GM18519 (cell line): Measurements from ENCODE around the gene EPN1.

Experiments used
- ATAC-seq: cut with Tn5 transposase; IDR thresholded peaks from one replicate; pipeline ENCODE4 v1.9.1; 2021; ENCODE audit warnings: mild to moderate bottlenecking, moderate library complexity; ENCODE audit not compliant: unreplicated experiment, low FRiP score

Gene EPN1

DNA sequence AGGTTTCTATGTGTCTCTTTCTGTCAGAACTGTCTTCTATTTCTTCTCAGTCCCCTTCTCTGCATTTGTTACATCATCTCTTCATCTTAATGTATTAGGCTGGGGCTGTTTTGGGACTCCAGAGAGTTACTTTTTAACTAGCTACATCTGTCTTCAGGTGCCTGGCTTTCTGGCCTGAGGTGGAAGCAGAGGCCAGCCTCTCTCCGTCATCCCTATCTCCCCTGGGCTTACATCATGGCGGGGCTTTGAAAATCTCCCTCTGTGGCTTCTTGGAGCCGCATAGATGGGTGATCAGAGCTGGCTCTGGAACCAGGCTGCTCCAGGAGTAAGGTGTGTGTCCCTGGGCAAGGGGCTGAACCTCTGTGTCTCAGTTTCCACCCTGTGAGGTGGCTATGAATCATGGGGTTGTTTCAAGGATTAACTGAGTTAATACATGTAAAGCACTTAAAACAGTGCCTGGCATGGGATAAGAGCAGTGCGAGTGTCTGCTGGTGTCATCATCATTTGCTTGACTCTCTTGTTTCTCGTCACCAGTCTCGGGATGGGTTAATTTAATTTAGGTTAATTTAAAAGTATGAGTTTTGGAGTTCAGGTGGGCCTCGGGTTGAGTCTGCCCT lies 2.0 kb downstream of the EPN1 start:
- no peak for ATAC-seq

DNA sequence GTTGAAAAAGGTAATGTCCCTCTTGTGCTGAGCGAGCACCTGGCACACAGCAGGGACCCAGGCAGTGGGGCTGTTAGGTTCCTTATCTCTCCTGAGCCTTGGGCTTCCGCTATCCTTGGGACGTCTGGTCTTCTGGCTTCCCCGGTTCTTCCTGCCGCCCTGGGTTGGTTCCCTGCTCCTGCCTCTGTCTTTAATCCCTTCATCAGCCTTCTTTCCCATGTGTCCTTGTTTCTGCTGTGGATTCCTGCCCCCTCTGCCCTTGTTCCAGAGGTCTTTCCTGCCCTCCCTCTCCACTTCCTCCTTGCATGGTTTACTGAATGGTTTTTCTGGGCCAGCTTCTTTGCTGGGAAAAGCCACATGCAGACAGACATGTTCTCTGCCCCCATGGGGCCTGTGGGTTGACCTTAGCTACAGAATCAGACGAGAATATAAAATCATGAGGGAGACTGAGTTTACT lies 2.6 kb downstream of the EPN1 start:
- no peak for ATAC-seq

DNA sequence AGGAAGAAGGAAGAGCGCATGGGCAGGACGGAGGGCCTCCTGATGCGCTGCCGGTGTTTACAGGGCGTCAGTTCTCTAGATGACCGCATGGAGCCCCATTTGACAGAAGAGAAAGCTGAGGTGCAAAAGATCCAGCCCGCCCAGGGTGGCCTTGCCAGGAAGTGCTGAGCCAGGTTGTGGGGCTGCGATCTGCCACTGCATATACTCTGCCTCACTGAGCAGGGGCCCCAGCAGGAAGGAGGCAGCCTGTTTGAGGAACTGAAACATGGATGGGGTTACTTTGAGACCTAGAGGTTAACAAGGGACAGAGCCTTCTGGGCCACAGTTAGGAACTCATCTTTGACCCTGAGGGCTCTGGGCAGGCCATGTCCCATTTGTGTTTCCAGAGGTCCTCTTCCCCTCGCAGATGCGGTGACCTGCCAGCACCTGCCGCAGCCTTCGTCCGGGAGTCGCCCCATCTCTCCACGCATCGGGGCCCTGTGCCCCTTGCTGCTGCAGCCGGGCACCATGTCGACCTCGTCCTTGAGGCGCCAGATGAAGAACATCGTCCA lies 3.2 kb downstream of the EPN1 start:
- peak; percentile 36 for ATAC-seq

DNA sequence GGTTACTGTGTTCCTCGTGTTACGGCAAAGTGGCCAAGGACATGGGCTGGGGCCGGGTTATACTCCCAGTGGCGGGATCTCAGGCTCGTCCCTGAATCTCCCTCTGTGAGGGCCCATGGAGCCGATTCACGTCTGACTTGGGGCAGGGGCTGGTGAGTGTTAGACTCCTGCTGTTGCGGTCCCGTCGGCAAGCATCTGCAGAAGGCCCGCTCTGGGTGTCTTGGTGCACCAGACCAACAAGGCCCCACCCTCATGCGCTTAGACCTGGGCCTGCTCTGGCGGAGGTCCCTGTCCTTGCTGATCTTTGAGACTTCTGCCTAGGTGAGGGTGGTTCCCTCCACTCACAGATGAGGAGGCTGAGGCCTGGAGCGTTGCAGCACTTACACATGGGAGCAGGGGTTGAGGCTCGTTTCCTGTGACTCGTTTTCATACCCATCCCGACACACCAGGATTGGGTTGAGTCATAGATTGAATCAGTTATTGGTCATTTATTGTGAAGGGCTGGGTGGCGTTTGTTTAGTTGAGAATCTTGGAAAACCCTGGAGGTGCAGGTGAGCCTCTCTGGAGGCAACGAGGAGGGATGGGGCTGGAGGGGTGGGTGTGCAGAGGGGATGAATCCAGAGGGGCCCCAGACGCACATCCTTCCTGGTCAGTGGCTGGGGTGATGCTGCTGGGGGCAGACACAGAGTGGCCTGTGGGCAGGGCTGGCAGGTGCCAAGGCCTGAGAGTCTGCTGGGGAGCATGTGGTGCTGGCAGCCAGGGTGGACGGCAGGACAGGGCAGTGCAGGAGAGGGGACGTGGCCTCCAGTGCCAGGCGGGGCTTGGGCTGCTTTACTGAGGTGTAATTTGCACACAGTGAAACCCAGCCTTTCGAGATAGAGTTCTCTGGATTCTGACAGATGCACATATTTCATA lies 4.6 kb downstream of the EPN1 start:
- no peak for ATAC-seq

DNA sequence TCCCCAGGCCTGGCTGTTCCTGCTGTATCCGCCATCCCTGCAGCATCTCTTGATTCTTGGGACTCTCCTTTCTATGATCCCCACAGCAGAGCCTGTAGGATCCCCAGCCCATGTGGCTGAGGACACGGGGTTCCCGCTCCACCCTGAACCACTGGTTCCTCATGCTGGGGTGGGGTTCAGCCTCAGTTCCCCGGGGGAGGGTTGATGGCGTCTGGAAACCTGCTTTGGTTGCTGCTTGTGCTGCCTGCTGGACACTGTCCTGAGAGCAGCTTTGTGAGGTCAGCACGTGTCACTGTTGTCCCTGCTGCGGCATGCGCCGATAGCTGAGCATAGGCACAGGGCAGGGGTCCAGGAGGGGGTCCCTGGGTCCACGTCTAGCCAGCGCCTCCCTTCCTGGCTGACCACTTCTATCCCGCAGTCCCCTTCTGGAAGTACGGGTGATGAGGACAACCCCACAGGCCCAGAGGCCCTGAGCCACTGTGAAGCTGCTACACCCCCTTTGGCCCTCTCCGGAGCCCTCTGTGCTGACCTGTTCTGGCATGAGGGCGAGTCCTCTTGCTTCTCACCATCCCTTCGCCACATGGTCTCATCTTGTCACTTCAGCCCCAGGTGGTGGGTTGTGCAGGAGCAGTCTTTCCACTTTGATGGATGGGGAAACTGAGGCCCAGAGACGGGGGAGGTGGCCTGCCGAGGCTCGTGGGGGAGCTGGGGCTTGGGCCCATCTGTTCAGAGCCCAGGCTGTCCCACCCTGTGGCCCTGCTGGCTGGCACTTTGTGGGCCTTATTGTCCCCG lies 5.5 kb downstream of the EPN1 start:
- ATAC-seq, result no peak

DNA sequence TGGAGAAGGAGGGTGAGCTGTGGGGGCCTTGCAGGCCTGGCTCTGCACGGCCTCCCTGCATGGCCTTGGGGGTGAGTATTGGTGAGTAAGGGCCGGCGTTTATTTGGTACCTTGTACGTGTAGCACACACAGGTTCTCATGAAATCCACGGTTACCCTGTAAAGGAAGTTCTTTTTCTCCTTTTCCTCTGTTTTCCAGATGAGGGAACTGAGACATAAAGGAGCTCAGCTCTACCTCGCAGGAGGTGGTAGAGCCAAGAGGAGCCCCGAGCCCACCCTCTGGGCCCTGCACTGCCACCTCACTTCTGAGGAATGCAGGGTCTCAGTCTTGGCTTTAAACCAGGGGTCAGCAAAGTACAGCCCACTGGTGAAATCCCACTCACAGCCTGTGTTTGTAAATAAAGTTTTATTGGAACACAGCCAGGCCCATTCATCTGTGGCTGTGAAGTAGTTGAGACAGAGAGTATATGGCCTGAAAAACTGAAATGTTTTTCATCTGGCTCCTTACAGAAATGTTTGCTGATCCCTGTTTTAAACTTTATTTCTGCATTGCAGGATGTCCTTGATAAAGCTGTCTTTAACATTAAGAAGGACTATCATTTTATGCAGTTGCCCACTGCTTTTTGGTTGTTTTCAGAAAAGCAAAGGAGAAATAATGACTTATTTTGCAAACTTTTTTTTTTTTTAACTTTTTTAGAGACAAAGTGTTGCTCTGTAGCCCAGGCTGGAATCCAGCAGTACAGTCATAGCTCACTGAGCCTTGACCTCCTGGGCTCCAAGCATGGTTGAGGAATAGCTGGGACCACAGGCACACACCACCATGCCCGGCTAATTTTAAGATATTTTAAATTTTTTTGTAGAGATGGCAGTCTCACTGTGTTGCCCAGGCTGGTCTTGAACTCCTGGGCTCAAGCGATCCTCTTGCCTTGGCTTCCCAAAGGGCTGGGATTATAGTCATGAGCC lies 6.4 kb downstream of the EPN1 start:
- ATAC-seq, result no peak

DNA sequence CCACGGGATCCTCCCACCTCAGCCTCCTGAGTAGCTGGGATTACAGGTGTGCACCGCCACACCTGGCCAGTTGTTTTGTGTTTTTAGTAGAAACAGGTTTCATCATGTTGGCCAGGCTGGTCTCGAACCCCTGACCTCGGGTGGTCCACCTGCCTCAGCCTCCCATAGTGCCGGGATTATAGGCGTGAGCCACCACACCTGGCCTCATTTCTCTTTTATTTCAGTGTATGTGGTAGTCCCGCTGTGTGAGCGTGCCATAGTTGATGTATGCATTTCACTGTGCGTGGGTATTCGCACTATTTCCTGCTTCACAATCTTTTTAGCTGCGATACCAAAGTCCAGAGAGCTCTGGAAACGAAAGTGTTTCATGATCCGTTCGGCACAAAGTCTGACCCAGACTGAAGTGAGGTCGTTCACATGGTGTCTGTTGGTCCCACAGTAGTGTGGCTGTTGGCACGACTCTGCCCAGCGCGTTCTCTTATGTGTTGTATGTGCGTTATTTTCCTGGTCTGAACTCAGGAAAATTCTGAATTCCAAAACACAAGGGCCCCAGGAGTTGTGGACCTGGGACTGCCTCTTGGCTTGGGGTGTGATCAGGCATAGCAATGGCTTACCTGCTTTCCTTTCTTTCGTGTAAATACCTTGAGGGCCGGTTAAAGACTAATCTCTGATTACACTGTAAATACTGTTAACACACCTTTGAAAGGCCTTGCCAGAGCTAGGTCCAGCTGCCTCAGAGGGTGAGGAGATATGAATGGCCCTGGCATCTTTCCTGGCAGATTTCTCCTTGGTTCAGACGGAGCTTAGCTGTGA lies 8.6 kb downstream of the EPN1 start:
- no peak for ATAC-seq

DNA sequence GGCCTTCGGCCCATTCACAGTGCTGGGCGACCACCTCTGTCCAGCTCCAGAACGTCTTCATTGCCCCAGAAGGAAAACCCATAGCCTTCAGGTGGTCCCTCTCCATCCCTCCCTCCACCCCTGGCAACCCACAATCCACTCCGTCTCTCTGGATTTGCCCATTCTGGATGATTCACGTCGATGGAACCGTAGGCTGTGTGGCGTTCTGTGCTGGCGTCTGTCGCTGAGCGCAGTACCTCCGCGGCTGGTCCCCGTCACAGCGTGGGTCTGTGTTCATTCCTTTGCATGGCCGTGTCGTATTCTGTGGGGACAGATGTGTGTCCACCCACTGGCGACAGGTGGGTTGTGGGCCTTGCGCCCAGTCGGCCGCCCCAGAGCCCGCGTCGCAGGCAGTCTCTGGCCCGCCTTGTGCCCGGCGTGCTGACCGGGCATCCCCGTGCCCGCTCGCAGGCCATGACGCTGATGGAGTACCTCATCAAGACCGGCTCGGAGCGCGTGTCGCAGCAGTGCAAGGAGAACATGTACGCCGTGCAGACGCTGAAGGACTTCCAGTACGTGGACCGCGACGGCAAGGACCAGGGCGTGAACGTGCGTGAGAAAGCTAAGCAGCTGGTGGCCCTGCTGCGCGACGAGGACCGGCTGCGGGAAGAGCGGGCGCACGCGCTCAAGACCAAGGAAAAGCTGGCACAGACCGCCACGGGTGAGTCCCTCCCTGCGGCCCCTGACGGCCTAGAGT lies 10.1 kb downstream of the EPN1 start:
- ATAC-seq, result no peak

DNA sequence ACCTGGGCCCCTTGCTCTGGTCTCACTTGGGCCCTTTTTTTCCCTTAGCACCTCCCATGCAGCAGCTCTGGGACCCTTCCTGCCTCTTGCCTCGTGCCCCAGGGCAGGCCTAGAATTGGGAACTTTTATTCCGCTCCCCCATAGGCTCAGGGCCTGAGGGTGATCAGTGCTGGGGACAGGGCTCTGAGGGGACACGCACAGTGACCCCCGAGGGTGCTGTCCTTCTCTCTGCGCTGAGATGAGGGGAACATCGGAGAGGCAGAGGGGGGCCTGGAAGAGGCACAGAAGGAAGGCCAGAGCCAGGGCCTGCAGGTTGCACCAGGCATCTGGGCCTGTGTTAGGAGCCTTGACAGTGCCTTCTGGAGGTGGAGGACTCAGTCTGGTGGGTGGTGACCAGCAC lies 10.8 kb downstream of the EPN1 start:
- no peak for ATAC-seq

DNA sequence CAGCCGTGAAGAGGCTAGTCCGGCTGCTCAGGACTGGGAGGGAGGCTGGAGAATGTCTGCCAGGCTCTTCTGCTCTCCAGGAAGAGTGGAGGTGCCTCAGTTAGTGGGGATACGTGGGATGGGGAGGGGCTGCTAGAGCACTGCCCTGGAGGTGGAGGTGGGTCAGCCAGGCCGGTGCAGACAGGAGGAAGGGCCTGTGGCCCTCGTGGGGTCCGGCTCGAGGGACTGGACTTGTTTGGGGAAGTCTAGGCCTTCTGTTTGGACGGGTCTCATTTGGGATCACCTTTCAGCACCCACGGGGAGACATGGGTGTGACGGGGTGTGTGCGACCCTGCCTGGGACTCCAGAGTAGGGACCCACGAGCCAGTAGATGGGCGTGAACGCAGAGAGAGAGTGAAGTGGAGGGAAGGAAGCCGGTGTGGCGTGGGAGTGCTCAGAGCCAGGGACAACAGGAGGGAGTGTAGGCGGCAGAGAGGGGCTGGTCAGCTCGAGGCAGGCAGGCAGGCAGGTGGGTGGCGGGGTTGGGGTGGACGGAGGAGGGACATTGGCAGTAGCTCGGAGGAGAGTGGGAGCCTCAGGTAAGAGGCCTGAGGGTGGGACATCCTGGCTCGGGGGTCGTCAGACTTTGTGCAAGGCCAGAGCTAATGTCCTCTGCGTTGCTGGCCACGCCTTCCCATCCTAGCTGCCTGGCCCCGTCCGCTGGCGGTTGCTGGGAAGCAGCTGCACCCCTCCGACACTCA lies 11.5 kb downstream of the EPN1 start:
- ATAC-seq, result no peak

DNA sequence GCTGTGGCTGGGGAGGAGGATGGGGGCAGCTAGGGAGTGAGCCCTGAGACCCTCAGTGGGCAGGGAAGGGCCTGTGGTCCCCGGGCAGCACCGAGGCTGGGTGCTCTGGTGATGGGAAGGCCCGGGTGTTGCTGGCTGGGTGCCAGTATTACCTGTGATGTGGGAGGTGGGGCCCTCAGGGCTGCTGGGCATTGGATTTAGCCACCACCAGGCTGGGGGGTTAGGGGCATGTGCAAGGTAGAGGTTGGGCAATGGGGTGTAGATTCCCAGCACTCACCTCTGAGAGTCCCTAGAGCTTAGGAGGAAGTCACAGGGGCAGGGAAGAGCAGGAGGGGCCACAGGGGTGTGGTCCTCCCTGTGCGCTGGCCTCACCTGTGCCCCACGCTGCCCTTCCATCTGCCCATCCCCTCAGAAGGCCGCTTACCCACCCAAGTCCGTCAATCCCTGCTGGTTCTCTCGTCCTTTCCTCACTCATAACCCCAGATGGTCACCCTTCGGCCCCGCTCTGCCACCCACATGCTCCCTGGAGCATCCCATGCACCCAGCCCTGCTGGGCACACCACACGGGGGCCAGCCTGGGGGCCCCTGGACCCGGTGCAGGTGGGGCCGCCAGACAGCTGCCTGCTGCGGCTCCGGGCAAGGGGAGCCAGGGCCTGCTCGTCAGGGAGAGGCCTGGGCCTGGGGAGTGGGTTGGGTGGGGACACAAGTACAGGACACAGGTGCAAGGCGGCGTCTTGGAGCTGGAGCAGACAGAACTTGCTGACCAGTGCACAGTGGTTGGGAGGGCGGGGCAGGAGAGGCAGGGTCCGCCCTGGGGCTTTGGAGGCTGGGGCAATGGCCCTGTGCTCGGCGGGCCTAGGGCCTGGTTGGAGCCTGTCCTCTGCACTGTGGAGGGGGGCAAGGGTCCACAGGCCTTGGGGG lies 12.5 kb downstream of the EPN1 start:
- ATAC-seq, result no peak

DNA sequence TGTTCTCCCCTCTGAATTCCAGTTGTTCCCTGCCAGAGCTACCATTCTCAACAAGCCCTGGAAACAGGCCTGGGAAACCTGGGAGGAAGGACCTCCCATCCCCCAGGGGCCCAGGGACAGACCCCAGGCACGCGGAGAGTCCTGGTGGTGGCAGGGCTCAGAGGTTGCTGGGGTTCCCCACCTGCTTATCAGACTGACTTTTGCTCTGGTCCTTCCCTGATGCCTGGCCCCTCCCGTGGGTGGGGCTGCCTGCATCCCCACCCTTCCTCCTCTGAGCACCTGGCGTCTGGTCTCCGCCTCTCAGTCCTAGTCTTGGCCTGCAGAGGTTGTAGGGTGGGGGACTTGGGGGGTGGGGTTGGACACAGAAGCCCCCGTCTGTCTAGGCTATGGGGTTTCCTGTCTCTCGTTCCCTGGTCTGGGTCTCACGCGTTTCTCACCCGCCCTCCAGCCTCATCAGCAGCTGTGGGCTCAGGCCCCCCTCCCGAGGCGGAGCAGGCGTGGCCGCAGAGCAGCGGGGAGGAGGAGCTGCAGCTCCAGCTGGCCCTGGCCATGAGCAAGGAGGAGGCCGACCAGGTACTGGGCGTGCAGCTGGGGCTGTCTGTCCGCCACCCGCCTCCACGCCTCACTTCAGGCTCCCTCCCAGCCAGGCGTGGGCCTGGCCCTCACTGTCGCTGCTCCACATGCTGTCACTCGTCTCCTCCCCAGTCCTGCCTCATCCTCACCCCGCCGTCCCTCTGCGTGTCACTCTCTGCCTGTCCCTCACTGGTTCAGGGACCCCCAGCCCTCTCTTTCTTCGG lies 13.6 kb downstream of the EPN1 start:
- no peak for ATAC-seq

DNA sequence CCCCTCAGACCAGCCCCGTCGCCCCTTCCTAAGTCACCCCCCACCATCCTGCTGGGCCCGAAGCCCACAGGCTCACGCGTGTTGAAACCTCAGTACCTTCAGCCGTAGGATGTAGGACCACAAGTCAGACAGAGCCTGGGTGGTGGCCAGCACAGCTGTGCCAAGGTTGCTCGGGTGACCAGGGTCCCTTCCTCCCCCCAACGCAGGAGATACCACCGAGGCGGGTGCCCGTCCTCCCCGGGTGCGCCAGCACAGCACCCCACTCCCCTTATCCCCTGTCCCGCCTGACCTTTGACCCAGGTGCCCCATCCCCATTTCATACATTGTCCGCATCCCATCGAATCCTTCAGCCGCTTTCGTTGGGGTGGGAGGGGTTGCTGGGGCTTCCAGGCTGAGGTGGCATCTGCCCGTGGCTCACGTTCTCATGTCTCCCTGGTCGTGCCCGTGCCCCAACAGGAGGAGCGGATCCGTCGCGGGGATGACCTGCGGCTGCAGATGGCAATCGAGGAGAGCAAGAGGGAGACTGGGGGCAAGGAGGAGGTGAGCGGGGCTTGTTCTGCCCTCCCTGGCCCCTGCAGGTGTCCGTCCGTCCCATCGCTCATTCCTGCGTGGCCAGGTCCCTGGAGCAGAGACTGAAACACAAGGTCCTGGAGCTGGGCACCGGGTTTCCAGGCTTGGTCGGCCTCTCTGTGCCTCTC lies 14.5 kb downstream of the EPN1 start:
- no peak for ATAC-seq

DNA sequence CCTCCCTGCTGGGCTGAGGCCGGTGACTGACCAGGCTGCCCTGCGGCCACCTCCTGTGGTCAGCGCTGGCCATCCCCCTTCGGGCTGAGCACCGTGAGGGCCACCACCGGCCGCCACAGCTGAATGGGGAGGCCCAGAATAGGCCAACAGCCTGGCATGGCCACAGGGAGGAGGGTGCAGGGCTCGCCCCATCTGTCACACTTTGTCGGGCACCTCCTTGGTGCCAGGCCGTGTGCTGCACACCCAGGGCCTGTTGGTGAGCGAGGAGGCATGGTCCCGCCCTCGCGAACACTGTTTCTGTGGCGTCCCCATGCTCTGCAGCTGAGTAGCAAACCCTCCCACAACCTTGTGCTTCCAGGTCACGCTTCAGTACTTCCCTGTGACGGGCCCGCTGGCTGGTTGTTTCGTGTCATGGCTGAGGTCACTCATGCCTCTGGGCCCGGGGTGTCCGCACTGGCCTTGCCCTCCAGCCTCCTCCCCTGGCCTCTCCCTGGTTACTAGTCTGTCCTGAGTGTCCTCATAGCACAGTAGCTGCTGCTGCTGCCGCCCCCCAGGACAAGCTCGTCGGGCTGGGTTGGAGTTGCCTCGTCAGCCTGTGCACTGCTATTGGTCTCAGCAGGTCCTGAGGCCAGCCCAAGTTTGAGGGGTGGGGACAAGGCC lies 15.2 kb downstream of the EPN1 start:
- ATAC-seq, result no peak
